Activated naive CD8-positive, alpha-beta T cell (primary cell): ENCODE results near the gene RPS19BP1.

ENCODE experiments used
- H3K27ac Mint-ChIP-seq: one replicate; pipeline ENCODE4 v1.8.0; 2021; ENCODE audit warnings: mixed read lengths
- H3K27me3 Mint-ChIP-seq: one replicate; pipeline ENCODE4 v1.8.0; 2021; ENCODE audit warnings: mixed read lengths
- H3K36me3 Mint-ChIP-seq: one replicate; pipeline ENCODE4 v1.8.0; 2021; ENCODE audit warnings: mixed read lengths
- H3K4me1 Mint-ChIP-seq: one replicate; pipeline ENCODE4 v1.8.0; 2021; ENCODE audit warnings: low read depth, mixed read lengths
- H3K4me3 Mint-ChIP-seq: one replicate; pipeline ENCODE4 v1.8.0; 2021; ENCODE audit warnings: mild to moderate bottlenecking, mixed read lengths
- H3K9me3 Mint-ChIP-seq: one replicate; pipeline ENCODE4 v1.8.0; 2021; ENCODE audit warnings: low read depth, mixed read lengths

The RPS19BP1 gene

GRCh38 chr22:39567135-39567946 is 34.8 kb upstream of the RPS19BP1 start:
- H3K27ac Mint-ChIP-seq = peak overlapping the region; percentile 24
- H3K9me3 Mint-ChIP-seq = no peaks in the 10 kb centered on the region
- peak overlapping the region; percentile 18 for H3K4me3 Mint-ChIP-seq
- no peaks in the 10 kb centered on the region for H3K27me3 Mint-ChIP-seq
- H3K4me1 Mint-ChIP-seq = peaks cover 19% of the 10 kb centered on the region
- H3K36me3 Mint-ChIP-seq = no peaks in the 10 kb centered on the region

DNA sequence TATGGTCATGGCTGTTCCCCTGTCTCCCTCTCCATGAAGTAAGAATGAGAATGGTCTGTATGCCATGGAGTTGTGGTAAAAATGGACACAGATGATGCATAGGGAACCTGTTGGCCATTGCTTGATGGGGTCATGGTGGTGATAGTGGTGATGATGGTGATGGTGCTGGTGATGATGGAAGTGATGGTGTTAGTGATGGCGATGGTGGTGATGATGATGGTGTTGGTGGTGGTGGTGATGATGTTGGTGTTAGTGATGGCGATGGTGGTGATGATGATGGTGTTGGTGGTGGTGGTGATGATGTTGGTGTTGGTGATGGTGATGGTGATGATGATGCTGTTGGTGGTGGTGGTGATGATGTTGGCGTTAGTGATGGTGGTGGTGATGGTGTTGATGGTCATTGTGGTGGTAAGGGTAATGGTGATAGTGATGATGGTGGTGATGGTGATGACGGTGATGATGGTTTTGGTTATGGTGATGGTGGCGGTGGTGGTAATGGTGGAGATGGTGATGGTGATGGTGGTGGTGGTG is 32.9 kb upstream of the RPS19BP1 start:
- Mint-ChIP-seq H3K4me3 (no peak overlapping the region), H3K4me1 (peaks cover 19% of the 10 kb centered on the region)

GRCh38 chr22:39563571-39564428 is 31.3 kb upstream of the RPS19BP1 start:
- Mint-ChIP-seq H3K4me1 (peaks cover 19% of the 10 kb centered on the region), H3K36me3 (no peaks in the 10 kb centered on the region), H3K9me3 (no peaks in the 10 kb centered on the region), H3K27ac (no peak overlapping the region), H3K27me3 (no peaks in the 10 kb centered on the region), H3K4me3 (no peak overlapping the region)

More for the DNA sequence above, 32.9 kb upstream of the RPS19BP1 start:
- Mint-ChIP-seq H3K27me3 (no peaks in the 10 kb centered on the region), H3K36me3 (no peaks in the 10 kb centered on the region), H3K9me3 (no peaks in the 10 kb centered on the region), H3K27ac (peak overlapping the region; percentile 3)

DNA sequence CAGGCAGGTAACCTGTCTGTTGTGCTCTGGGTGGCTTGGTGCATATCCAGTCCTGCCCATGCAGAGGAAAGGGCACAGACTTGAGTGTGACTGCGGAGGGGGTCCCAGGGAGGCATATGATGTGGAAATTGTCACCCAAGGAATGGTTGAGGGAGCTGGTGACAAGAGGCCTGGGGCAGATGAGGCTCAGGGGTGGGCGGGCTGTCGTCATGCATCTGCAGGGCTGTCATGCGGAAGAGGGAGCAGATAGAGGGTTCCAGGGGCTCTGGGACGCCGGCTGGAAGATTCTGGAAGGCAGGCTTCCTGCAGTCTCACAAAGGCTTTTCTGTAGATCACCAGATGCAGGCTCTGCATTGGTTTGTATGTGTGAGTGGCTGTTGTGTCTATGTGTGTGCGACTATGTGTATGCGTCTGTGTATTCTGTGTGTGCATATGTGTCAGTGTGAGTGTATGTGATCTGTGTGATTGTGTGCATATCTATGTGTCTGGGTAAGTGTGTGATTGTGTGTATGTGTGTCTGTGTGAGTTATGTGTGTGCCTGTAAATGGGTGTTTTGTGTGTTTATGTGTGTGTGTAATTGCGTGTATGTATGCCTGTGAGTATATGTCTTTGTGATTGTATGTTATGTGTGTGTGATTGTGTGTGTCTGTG is 30.4 kb upstream of the RPS19BP1 start:
- no peaks in the 10 kb centered on the region for H3K9me3 Mint-ChIP-seq
- H3K4me1 Mint-ChIP-seq = peaks cover 16% of the 10 kb centered on the region
- no peak overlapping the region for H3K4me3 Mint-ChIP-seq
- no peaks in the 10 kb centered on the region for H3K27me3 Mint-ChIP-seq
- H3K27ac Mint-ChIP-seq = no peak overlapping the region
- no peaks in the 10 kb centered on the region for H3K36me3 Mint-ChIP-seq

DNA sequence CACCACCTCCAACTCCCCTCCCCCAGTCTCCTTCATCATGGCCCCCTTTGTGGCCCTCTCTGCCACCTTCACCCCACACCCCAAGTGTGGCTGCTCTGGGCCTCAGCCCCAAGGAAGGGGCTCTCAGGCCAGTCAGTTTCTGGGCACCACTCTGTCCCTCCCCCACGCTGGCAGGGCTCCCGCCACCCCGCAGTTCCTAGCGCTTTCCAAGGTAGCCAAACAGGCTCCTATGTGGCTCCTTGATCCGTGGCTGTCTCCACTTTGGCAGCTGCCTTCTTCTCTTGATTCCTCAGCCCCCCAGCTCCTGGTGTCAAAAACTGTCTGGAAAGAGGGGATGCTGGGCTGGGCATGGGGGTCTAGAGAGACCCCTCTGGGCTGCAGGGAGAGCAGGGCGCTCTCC is 27.6 kb upstream of the RPS19BP1 start:
- Mint-ChIP-seq H3K4me3 (no peak overlapping the region), H3K36me3 (no peaks in the 10 kb centered on the region), H3K27ac (no peak overlapping the region), H3K4me1 (peaks cover 4% of the 10 kb centered on the region), H3K9me3 (no peaks in the 10 kb centered on the region), H3K27me3 (peaks cover 8% of the 10 kb centered on the region)

GRCh38 chr22:39559456-39560105 is 27.0 kb upstream of the RPS19BP1 start:
- H3K27ac Mint-ChIP-seq = no peak overlapping the region
- no peaks in the 10 kb centered on the region for H3K9me3 Mint-ChIP-seq
- peaks cover 8% of the 10 kb centered on the region for H3K27me3 Mint-ChIP-seq
- H3K36me3 Mint-ChIP-seq = no peaks in the 10 kb centered on the region
- H3K4me1 Mint-ChIP-seq = peaks cover 4% of the 10 kb centered on the region
- H3K4me3 Mint-ChIP-seq = no peak overlapping the region

DNA sequence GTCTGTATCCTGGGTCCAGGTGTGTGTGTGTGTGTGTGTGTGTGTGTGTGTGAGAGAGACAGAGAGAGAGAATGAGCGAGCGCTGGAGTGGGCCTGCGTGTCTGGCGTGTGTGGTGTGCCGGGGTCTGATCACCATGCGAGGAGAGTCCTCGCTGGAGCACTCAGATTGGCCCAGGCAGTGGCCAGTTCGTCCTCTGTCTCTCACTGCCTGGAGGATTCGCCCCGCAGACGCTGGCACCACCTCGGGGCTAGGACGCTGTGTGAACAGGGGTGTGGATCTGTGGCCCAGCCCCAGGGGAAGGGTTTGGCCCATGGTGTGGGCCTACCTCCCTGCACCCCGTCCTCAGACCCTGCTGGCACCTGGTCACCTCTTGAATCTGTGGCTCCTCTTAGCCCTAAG is 26.4 kb upstream of the RPS19BP1 start:
- peaks cover 4% of the 10 kb centered on the region for H3K4me1 Mint-ChIP-seq
- H3K27ac Mint-ChIP-seq = no peak overlapping the region
- peak overlapping the region; percentile 72 for H3K4me3 Mint-ChIP-seq
- H3K9me3 Mint-ChIP-seq = no peaks in the 10 kb centered on the region
- peaks cover 10% of the 10 kb centered on the region for H3K27me3 Mint-ChIP-seq
- no peaks in the 10 kb centered on the region for H3K36me3 Mint-ChIP-seq

- Mint-ChIP-seq H3K4me3 (peak overlapping the region; percentile 73), H3K27ac (no peak overlapping the region)
Observed at GRCh38 chr22:39558254-39558727, 25.7 kb upstream of the RPS19BP1 start.

GRCh38 chr22:39556970-39557841 is 24.7 kb upstream of the RPS19BP1 start:
- Mint-ChIP-seq H3K4me1 (peaks cover 4% of the 10 kb centered on the region), H3K36me3 (no peaks in the 10 kb centered on the region), H3K27me3 (peaks cover 10% of the 10 kb centered on the region), H3K4me3 (peak overlapping the region; percentile 79), H3K27ac (peak overlapping the region; percentile 50), H3K9me3 (no peaks in the 10 kb centered on the region)

More at GRCh38 chr22:39558254-39558727, 25.7 kb upstream of the RPS19BP1 start:
- H3K27me3 Mint-ChIP-seq = peaks cover 10% of the 10 kb centered on the region
- H3K36me3 Mint-ChIP-seq = no peaks in the 10 kb centered on the region
- H3K9me3 Mint-ChIP-seq = no peaks in the 10 kb centered on the region
- H3K4me1 Mint-ChIP-seq = peaks cover 4% of the 10 kb centered on the region

GRCh38 chr22:39554151-39554550 is 21.6 kb upstream of the RPS19BP1 start:
- peaks cover 4% of the 10 kb centered on the region for H3K4me1 Mint-ChIP-seq
- H3K36me3 Mint-ChIP-seq = no peaks in the 10 kb centered on the region

GRCh38 chr22:39553429-39553828 is 20.9 kb upstream of the RPS19BP1 start:
- Mint-ChIP-seq H3K36me3 (no peaks in the 10 kb centered on the region), H3K27me3 (peaks cover 15% of the 10 kb centered on the region), H3K27ac (no peak overlapping the region), H3K4me1 (peaks cover 4% of the 10 kb centered on the region), H3K9me3 (no peaks in the 10 kb centered on the region), H3K4me3 (no peak overlapping the region)

More at GRCh38 chr22:39554151-39554550, 21.6 kb upstream of the RPS19BP1 start:
- H3K9me3 Mint-ChIP-seq = no peaks in the 10 kb centered on the region
- H3K4me3 Mint-ChIP-seq = no peak overlapping the region
- no peak overlapping the region for H3K27ac Mint-ChIP-seq
- H3K27me3 Mint-ChIP-seq = peaks cover 15% of the 10 kb centered on the region

DNA sequence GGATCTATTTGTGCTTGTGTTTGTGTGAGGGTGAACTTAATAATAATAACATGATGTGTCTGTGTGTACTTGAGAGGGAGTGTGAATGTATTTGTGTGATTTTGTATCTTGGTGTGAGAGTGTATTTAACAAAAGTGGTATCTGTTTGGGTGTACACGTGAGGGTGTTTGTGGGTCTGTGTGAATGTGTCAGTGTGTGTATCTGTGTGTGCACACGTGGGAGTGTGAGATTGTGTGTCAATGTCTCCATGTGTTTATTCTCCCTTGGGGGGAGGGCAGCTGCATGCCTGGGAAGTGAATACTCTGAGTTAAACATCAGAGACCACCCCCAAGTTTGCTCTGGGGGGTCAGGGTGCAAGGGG is 15.0 kb upstream of the RPS19BP1 start:
- peaks cover 12% of the 10 kb centered on the region for H3K4me1 Mint-ChIP-seq
- no peak overlapping the region for H3K4me3 Mint-ChIP-seq
- H3K27ac Mint-ChIP-seq = no peak overlapping the region
- peaks cover 20% of the 10 kb centered on the region for H3K27me3 Mint-ChIP-seq
- no peaks in the 10 kb centered on the region for H3K9me3 Mint-ChIP-seq
- no peaks in the 10 kb centered on the region for H3K36me3 Mint-ChIP-seq

DNA sequence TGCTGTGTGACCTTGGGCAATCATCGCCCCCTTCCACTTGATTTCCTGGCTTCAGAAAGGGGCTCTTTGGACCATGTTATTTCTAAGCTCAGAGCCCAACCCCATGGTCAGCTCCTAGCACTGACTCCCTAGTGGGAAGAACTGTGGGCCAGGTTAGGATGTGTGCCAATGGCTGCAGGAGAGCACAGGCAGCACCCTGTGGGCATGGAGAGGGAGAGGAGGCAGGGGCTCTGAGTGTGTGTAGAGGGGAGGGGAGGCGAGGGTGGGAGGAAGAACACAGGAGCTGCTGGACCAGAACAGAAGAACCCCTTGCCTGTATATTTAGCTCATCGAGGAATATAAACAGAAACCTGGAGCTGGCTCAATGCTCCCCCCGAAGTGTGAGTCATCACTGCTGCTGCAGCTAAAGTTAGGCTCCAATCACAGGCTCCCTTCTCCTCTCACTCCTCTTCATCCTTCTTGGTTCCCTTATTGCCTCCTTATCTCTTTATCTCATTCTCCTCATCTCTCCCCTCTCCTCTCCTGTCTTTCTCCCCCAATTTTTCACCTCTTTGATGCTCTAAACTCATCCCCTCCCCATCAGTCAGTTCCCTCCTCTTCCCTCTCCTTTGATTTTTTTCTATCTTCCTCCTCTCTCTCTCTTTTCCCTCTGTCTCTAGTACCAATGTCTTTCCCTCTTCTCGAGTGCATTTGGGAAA is 14.5 kb upstream of the RPS19BP1 start:
- H3K4me3 Mint-ChIP-seq = no peak overlapping the region
- H3K4me1 Mint-ChIP-seq = peaks cover 12% of the 10 kb centered on the region
- H3K9me3 Mint-ChIP-seq = no peaks in the 10 kb centered on the region
- no peaks in the 10 kb centered on the region for H3K36me3 Mint-ChIP-seq
- peaks cover 18% of the 10 kb centered on the region for H3K27me3 Mint-ChIP-seq
- H3K27ac Mint-ChIP-seq = no peak overlapping the region
